OCI-LY1 (cell line): ENCODE measurements around the gene IGF1.

Experiments
- H2AFZ ChIP-seq: fragments of 200-600 bp; sonication (generic), shearing (Covaris generic); 2 replicates; pipeline ENCODE4 v1.6.0; 2014; ENCODE audit warnings: antibody characterized with exemption, mild to moderate bottlenecking, low read length
- H3F3A ChIP-seq: fragments of 200-600 bp; sonication (generic), shearing (Covaris generic); 2 replicates; pipeline ENCODE4 v1.6.0; 2014; ENCODE audit warnings: mild to moderate bottlenecking, antibody characterized with exemption, low read length, moderate library complexity; ENCODE audit not compliant: insufficient read depth
- H3K27ac ChIP-seq: fragments of 200-600 bp; sonication (generic); 2 replicates; pipeline ENCODE4 v1.5.1; 2014; ENCODE audit warnings: low read length, mixed run types, mild to moderate bottlenecking, low read depth; ENCODE audit not compliant: poor library complexity, severe bottlenecking
- H3K27me3 ChIP-seq: fragments of 200-600 bp; sonication (generic); 2 replicates; pipeline ENCODE4 v1.6.0; 2014; ENCODE audit warnings: antibody characterized with exemption, mild to moderate bottlenecking, low read length, moderate library complexity; ENCODE audit not compliant: insufficient read depth
- H3K36me3 ChIP-seq: fragments of 200-600 bp; sonication (generic); 2 replicates; pipeline ENCODE4 v1.6.1; 2014; ENCODE audit warnings: mild to moderate bottlenecking, antibody characterized with exemption, low read length, moderate library complexity, mixed read lengths; ENCODE audit not compliant: insufficient read depth
- H3K4me1 ChIP-seq: fragments of 200-600 bp; sonication (generic); 2 replicates; pipeline ENCODE4 v1.5.1; 2014; ENCODE audit warnings: mild to moderate bottlenecking, low read length, moderate library complexity; ENCODE audit not compliant: insufficient read depth, severe bottlenecking
- H3K4me2 ChIP-seq: fragments of 200-600 bp; sonication (generic), shearing (Covaris generic); 2 replicates; pipeline ENCODE4 v1.6.1; 2014; ENCODE audit warnings: low read length
- H3K4me3 ChIP-seq: fragments of 200-600 bp; sonication (generic); 2 replicates; pipeline ENCODE4 v1.5.1; 2014; ENCODE audit warnings: low read length, low read depth, mild to moderate bottlenecking, mixed read lengths; ENCODE audit not compliant: poor library complexity, severe bottlenecking
- H3K79me2 ChIP-seq: fragments of 200-600 bp; shearing (Covaris generic); 2 replicates; pipeline ENCODE4 v1.6.1; 2016; ENCODE audit warnings: mixed run types, low read length, mixed read lengths; ENCODE audit not compliant: insufficient read depth
- H3K9ac ChIP-seq: fragments of 200-600 bp; sonication (generic), shearing (Covaris generic); 2 replicates; pipeline ENCODE4 v1.6.1; 2014; ENCODE audit warnings: mild to moderate bottlenecking, low read length, mixed read lengths
- H3K9me2 ChIP-seq: fragments of 200-600 bp; sonication (generic), shearing (Covaris generic); 2 replicates; pipeline ENCODE4 v1.6.1; 2014; ENCODE audit warnings: low read depth, mild to moderate bottlenecking, low read length, mixed read lengths
- H3K9me3 ChIP-seq: fragments of 200-600 bp; shearing (Covaris generic); 2 replicates; pipeline ENCODE4 v1.6.1; 2014; ENCODE audit warnings: low read length, mixed read lengths
- H4K20me1 ChIP-seq: fragments of 200-600 bp; sonication (generic), shearing (Covaris generic); 2 replicates; pipeline ENCODE4 v1.6.0; 2016; ENCODE audit warnings: mild to moderate bottlenecking, low read length; ENCODE audit not compliant: insufficient read depth
- CTCF ChIP-seq: fragments of 200-600 bp; sonication (generic), shearing (Covaris generic); IDR thresholded peaks from 2 replicates; pipeline ENCODE4 v1.5.1; 2017; ENCODE audit warnings: mild to moderate bottlenecking, antibody characterized with exemption, low read length, moderate library complexity, mixed read lengths
- EZH2 ChIP-seq: fragments of 200-600 bp; sonication (generic), shearing (Covaris generic); IDR thresholded peaks from 2 replicates; pipeline ENCODE4 v1.8.0; 2017; ENCODE audit warnings: borderline replicate concordance, mixed run types, mild to moderate bottlenecking, antibody characterized with exemption, low read length, moderate library complexity, mixed read lengths

The IGF1 gene

DNA sequence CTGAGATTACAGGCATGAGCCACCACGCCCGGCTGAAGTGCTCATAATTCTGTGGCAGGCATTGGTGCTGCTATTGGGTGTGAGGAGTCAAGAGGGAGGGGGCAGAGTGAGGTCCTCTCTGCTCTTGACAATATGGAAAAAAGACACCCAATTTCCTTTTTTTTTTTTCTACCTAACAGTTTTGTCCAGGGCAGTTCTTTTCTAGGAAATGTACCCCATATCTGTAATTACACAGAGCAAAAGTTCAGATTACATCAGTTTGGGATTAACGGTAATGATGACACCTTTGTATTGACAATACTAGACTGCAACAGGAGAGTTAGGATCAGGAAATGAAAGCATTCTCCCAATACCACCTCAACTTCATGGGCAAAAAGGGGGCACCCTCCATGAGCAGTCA is 36.3 kb downstream of the IGF1 start:
- Histone ChIP-seq H3K27me3 (no peaks in the 10 kb centered on the region), H3K4me2 (no peak overlapping the region), H3F3A (no peaks in the 10 kb centered on the region), H3K4me3 (no peak overlapping the region), H3K36me3 (no peaks in the 10 kb centered on the region), H3K4me1 (no peaks in the 10 kb centered on the region), H3K9me2 (no peaks in the 10 kb centered on the region), H2AFZ (no peak overlapping the region), H3K79me2 (no peaks in the 10 kb centered on the region), H3K9me3 (no peaks in the 10 kb centered on the region), H3K9ac (no peak overlapping the region), H3K27ac (no peak overlapping the region), H4K20me1 (no peaks in the 10 kb centered on the region)
- TF ChIP-seq EZH2 (no peak), CTCF (no peak)

GRCh38 chr12:102441077-102441596 is 39.2 kb downstream of the IGF1 start:
- H3K79me2 ChIP-seq = no peaks in the 10 kb centered on the region
- no peak overlapping the region for H3K27ac ChIP-seq
- H3K9ac ChIP-seq = no peak overlapping the region
- H3K9me3 ChIP-seq = no peaks in the 10 kb centered on the region
- no peaks in the 10 kb centered on the region for H3K9me2 ChIP-seq
- H2AFZ ChIP-seq = no peak overlapping the region
- TF ChIP-seq CTCF = no peak
- no peak for TF ChIP-seq EZH2
- no peaks in the 10 kb centered on the region; the same call in 1 of the 2 replicates for H3K27me3 ChIP-seq
- no peaks in the 10 kb centered on the region for H3F3A ChIP-seq
- no peaks in the 10 kb centered on the region for H3K4me1 ChIP-seq
- no peaks in the 10 kb centered on the region for H4K20me1 ChIP-seq
- no peak overlapping the region for H3K4me3 ChIP-seq
- H3K36me3 ChIP-seq = no peaks in the 10 kb centered on the region
- no peak overlapping the region for H3K4me2 ChIP-seq

GRCh38 chr12:102439426-102440405 is 40.6 kb downstream of the IGF1 start:
- Histone ChIP-seq H3K4me3 (no peak overlapping the region), H3K9me3 (no peaks in the 10 kb centered on the region), H3F3A (no peaks in the 10 kb centered on the region), H3K79me2 (no peaks in the 10 kb centered on the region), H2AFZ (no peak overlapping the region), H3K4me2 (no peak overlapping the region), H3K4me1 (no peaks in the 10 kb centered on the region), H3K9me2 (no peaks in the 10 kb centered on the region), H3K27me3 (no peaks in the 10 kb centered on the region; the same call in 1 of the 2 replicates), H3K27ac (no peak overlapping the region), H3K9ac (no peak overlapping the region), H3K36me3 (no peaks in the 10 kb centered on the region), H4K20me1 (no peaks in the 10 kb centered on the region)
- TF ChIP-seq EZH2 = no peak
- TF ChIP-seq CTCF = no peak
